Naive thymus-derived CD4-positive, alpha-beta T cell (primary cell): ENCODE results near the gene MCM9. TPM values are rescaled to one million over a fixed set of nuclear protein-coding genes. Genes with fewer than 3 reads are reported as not detected.

Experiments used
- ATAC-seq: fragments of 150-1000 bp; cut with Tn5 transposase; 2 replicates; pipeline ENCODE4 v1.10.0; 2021; ENCODE audit warnings: mild to moderate bottlenecking, moderate library complexity
- CTCF ChIA-PET: fragments of 350-600 bp; sonication (Branson Sonifier 250); formaldehyde crosslinking; loops from one replicate; lab custom pipeline; 2021; ENCODE audit warnings: antibody characterized with exemption; lab: Charles Lee
- POLR2A ChIA-PET: fragments of 350-600 bp; sonication (Branson Sonifier 250); formaldehyde crosslinking; loops from one replicate; lab custom pipeline; 2021; ENCODE audit warnings: antibody characterized with exemption, inconsistent platforms; lab: Charles Lee
- DNase-seq, 9 donors: peaks; one replicate each; pipeline versions ENCODE4 v3.0.0 to v3.0.0-alpha.2; 2020 to 2022; ENCODE audit warnings: mixed read lengths in 1 of 9
- H3K27ac ChIP-seq: one replicate; pipeline ENCODE4 v1.7.0; 2013; ENCODE audit warnings: mild to moderate bottlenecking, low read depth, low read length, moderate library complexity
- H3K27me3 ChIP-seq, 2 donors: one replicate each; pipeline ENCODE4 v1.7.0; 2013; ENCODE audit warnings: low read length in 2 of 2, mild to moderate bottlenecking in 2 of 2, moderate library complexity in 2 of 2; ENCODE audit not compliant: control insufficient read depth in 2 of 2, insufficient read depth in 2 of 2
- H3K36me3 ChIP-seq, 3 experiments: 1 replicate in 2 of 3; 2 replicates in 1 of 3; pipeline ENCODE4 v1.7.0; 2013; ENCODE audit warnings: low read length in 3 of 3, mild to moderate bottlenecking in 3 of 3, moderate library complexity in 1 of 3; ENCODE audit not compliant: insufficient read depth in 3 of 3, control insufficient read depth in 2 of 3
- H3K4me1 ChIP-seq, 2 donors: one replicate each; pipeline ENCODE4 v1.7.0; 2013; ENCODE audit warnings: low read length in 2 of 2, mild to moderate bottlenecking in 2 of 2, moderate library complexity in 1 of 2; ENCODE audit not compliant: control insufficient read depth in 2 of 2, insufficient read depth in 2 of 2
- H3K4me3 ChIP-seq: 2 replicates; pipeline ENCODE4 v1.7.0; 2013; ENCODE audit warnings: mild to moderate bottlenecking, low read length
- H3K9me3 ChIP-seq, 3 experiments: 1 replicate in 2 of 3; 2 replicates in 1 of 3; pipeline ENCODE4 v1.7.0; 2013; ENCODE audit warnings: low read length in 3 of 3; ENCODE audit not compliant: control insufficient read depth in 2 of 3
- H3K27ac Mint-ChIP-seq, 9 donors: one replicate each; pipeline ENCODE4 v1.8.0; 2020 to 2022; ENCODE audit warnings: mixed read lengths in 9 of 9, mild to moderate bottlenecking in 8 of 9, moderate library complexity in 5 of 9, inconsistent platforms in 2 of 9
- H3K27me3 Mint-ChIP-seq, 5 donors: one replicate each; pipeline ENCODE4 v1.8.0; 2021 to 2022; ENCODE audit warnings: mixed read lengths in 5 of 5, mild to moderate bottlenecking in 1 of 5
- H3K36me3 Mint-ChIP-seq, 5 donors: one replicate each; pipeline ENCODE4 v1.8.0; 2020 to 2022; ENCODE audit warnings: mixed read lengths in 5 of 5, mild to moderate bottlenecking in 3 of 5, inconsistent platforms in 1 of 5
- H3K4me1 Mint-ChIP-seq, 7 donors: one replicate each; pipeline ENCODE4 v1.8.0; 2020 to 2022; ENCODE audit warnings: mixed read lengths in 7 of 7, mild to moderate bottlenecking in 3 of 7, inconsistent platforms in 1 of 7
- H3K4me3 Mint-ChIP-seq, 10 donors: one replicate each; pipeline ENCODE4 v1.8.0; 2020 to 2022; ENCODE audit warnings: mild to moderate bottlenecking in 10 of 10, mixed read lengths in 10 of 10, moderate library complexity in 6 of 10, inconsistent platforms in 2 of 10
- H3K9me3 Mint-ChIP-seq, 11 donors: one replicate each; pipeline ENCODE4 v1.8.0; 2020 to 2022; ENCODE audit warnings: mixed read lengths in 11 of 11, mild to moderate bottlenecking in 4 of 11, inconsistent platforms in 1 of 11, moderate library complexity in 1 of 11
- intact Hi-C, 2 donors: fragments of 100-400 bp; cut with micrococcal nuclease; formaldehyde crosslinking; loops; one replicate each; pipeline ENCODE4 v1.15.1; 2023
- polyA plus RNA-seq, 2 donors: library from polyadenylated mRNA; unstranded; fragments of 300-500 nt; fragmentation: Illumina TruSeq; gene quantifications; one replicate each; pipeline ENCODE4 v1.2.3, GENCODE V29; 2021
- total RNA-seq, 6 experiments: library from RNA in 5 of 6; stranded (reverse) in 5 of 6; gene quantifications; 1 replicate in 5 of 6; 2 replicates in 1 of 6; pipeline ENCODE4 v1.2.3 and lab custom pipeline; 2021 to 2026

MCM9 gene
- total and polyA plus RNA-seq, 7 experiments from 2014 or later, result 12.1 to 33.7 (median 30.6) TPM

DNA sequence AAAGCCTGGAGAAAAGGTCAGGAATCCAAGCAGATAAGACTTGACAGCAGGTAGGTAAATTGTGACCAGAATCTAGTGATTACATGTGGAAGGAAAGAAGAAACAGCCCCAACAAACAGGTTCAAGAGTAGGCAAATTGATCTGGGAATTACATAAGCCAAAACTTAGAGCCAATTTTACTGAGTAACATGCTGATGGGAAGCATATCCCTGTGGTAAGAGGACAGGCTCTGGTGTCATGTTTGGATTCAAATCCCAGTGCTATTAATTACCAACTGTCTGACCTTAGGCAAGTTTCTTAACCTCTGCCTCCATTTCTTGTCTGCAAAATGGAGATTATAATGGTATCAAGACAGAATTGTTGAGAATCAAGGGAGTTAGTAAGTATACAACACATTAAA lies 20.4 kb downstream of the MCM9 start:
- Mint-ChIP-seq H3K27me3 (no peaks in the 10 kb centered on the region), H3K4me1 (peaks cover 0 to 21% (median 3%) of the 10 kb centered on the region in 7 donors), H3K27ac (peak overlapping the region in 4 of 9 donors; percentile 26 to 65 (median 48)), H3K4me3 (no peak overlapping the region), H3K36me3 (peaks cover 4 to 56% (median 31%) of the 10 kb centered on the region in 5 donors), H3K9me3 (no peaks in the 10 kb centered on the region)
- H3K4me3 ChIP-seq, result no peak overlapping the region
- H3K4me1 ChIP-seq, result no peaks in the 10 kb centered on the region
- DNase-seq, result no peak
- H3K9me3 ChIP-seq, result no peaks in the 10 kb centered on the region
- ChIA-PET POLR2A (interaction anchor here (0.7 to 1.0 kb wide), 2 partner anchors 11 to 18 kb away, joined by 3 read pairs; no protein-coding TSS in a partner anchor), CTCF (no interaction called here)
- ATAC-seq, result no peak
- no peaks in the 10 kb centered on the region for H3K27me3 ChIP-seq
- no peak overlapping the region for H3K27ac ChIP-seq
- H3K36me3 ChIP-seq, result peaks cover under 1 to 68% (median 18%) of the 10 kb centered on the region in 3 experiments
- intact Hi-C loops, result no loop called here

DNA sequence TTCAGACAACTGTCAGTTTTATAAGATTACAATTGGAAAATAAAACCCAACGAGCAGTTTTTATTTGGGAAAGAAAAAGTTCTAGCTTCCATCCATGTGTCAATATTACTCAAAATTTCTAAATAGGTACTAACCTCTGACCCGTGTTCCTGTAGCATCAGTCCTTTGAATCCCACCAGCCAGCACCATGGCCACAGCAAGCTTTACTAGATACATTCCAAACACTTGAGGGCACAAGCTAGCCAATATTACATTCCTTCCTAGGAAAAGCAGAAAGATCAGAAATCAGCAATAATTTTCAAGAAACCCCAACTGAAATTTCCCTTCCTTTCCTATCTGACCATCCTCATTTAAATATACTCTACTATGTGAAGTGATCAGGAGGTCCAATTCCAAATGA lies 21.8 kb downstream of the MCM9 start:
- Histone ChIP-seq H3K27me3 (no peaks in the 10 kb centered on the region), H3K36me3 (peaks cover 4 to 74% (median 25%) of the 10 kb centered on the region in 3 experiments), H3K4me3 (no peak overlapping the region), H3K27ac (no peak overlapping the region), H3K4me1 (no peaks in the 10 kb centered on the region), H3K9me3 (no peaks in the 10 kb centered on the region)
- H3K27me3 Mint-ChIP-seq, result no peaks in the 10 kb centered on the region
- H3K4me1 Mint-ChIP-seq, result peaks cover 0 to 25% (median 3%) of the 10 kb centered on the region in 7 donors
- CTCF ChIA-PET, result no interaction called here
- H3K9me3 Mint-ChIP-seq, result no peaks in the 10 kb centered on the region
- intact Hi-C loops, result no loop called here
- peaks cover 4 to 55% (median 33%) of the 10 kb centered on the region in 5 donors for H3K36me3 Mint-ChIP-seq
- H3K27ac Mint-ChIP-seq, result peak overlapping the region in 4 of 9 donors; percentile 17 to 67 (median 34)
- ATAC-seq, result no peak
- DNase-seq, result no peak
- POLR2A ChIA-PET, result interaction anchor here (0.5 kb wide), 1 partner anchor 69 kb away, joined by 3 read pairs; no protein-coding TSS in a partner anchor
- H3K4me3 Mint-ChIP-seq, result no peak overlapping the region

DNA sequence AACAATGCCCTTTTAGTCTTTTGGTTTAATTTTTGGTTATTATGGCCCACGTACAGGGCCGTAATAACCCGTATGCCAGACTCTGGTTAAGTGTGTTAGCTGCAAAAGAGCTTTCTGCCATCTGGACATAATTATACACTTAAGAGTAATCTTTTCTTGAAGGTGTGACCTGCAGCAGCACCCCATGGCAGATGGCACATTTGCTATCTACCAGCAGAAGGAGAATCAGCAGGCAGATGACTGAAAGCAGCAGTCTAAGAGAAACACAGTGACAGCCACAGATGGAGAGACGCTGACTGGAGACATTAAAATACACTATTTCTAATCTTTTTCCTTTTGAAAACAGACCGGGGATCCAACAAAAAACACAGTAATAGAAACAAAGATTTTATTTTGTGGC lies 22.3 kb downstream of the MCM9 start:
- H3K9me3 Mint-ChIP-seq, result no peaks in the 10 kb centered on the region
- ChIA-PET POLR2A (interaction anchor here (0.5 kb wide), 1 partner anchor 69 kb away, joined by 3 read pairs; no protein-coding TSS in a partner anchor), CTCF (no interaction called here)
- ATAC-seq, result no peak
- no peaks in the 10 kb centered on the region for H3K4me1 ChIP-seq
- H3K36me3 Mint-ChIP-seq, result peaks cover 4 to 57% (median 32%) of the 10 kb centered on the region in 5 donors
- peaks cover 4 to 77% (median 30%) of the 10 kb centered on the region in 3 experiments for H3K36me3 ChIP-seq
- intact Hi-C loops, result no loop called here
- H3K27ac ChIP-seq, result no peak overlapping the region
- H3K4me3 ChIP-seq, result no peak overlapping the region
- DNase-seq, result no peak
- H3K27me3 ChIP-seq, result no peaks in the 10 kb centered on the region
- no peak overlapping the region for H3K4me3 Mint-ChIP-seq
- H3K4me1 Mint-ChIP-seq, result peaks cover 0 to 30% (median 7%) of the 10 kb centered on the region in 7 donors
- no peaks in the 10 kb centered on the region for H3K27me3 Mint-ChIP-seq
- H3K27ac Mint-ChIP-seq, result peak overlapping the region in 5 of 9 donors; percentile 5 to 76 (median 48)
- no peaks in the 10 kb centered on the region for H3K9me3 ChIP-seq

DNA sequence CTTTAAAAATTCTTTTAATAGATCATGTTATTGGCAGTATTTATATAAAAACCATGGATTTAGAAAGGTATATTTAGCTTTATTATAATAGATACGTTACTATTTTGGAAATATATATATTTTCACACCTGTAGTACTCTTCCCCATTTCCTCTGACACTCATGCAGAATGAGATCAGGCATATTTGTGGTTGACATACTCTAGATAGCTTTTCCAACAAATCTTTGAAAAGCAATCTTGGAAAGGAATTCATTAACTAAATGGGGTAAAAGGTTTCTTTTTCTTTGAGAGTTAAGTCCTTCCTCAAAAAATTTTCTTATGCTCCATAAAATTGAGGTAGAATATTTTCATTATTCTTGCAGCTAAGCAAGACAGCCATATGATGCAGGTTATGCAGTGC lies 26.5 kb downstream of the MCM9 start:
- Histone ChIP-seq H3K27me3 (no peaks in the 10 kb centered on the region), H3K4me1 (no peaks in the 10 kb centered on the region), H3K9me3 (no peaks in the 10 kb centered on the region), H3K27ac (no peak overlapping the region), H3K36me3 (peaks cover 8 to 70% (median 27%) of the 10 kb centered on the region in 3 experiments), H3K4me3 (no peak overlapping the region)
- H3K9me3 Mint-ChIP-seq, result peaks cover 0 to 2% (median 0%) of the 10 kb centered on the region in 11 donors
- ChIA-PET POLR2A (interaction anchor here (0.8 to 1.5 kb wide), 2 partner anchors 9 to 14 kb away, joined by 3 to 5 read pairs; partner anchors contain the start of gene ASF1A), CTCF (no interaction called here)
- H3K4me1 Mint-ChIP-seq, result peaks cover 14 to 55% (median 36%) of the 10 kb centered on the region in 7 donors
- ATAC-seq (no peak), DNase-seq (no peak)
- peaks cover 3 to 68% (median 36%) of the 10 kb centered on the region in 5 donors for H3K36me3 Mint-ChIP-seq
- H3K27me3 Mint-ChIP-seq, result no peaks in the 10 kb centered on the region
- no peak overlapping the region for H3K27ac Mint-ChIP-seq
- no peak overlapping the region for H3K4me3 Mint-ChIP-seq
- intact Hi-C loops, result no loop called here

DNA sequence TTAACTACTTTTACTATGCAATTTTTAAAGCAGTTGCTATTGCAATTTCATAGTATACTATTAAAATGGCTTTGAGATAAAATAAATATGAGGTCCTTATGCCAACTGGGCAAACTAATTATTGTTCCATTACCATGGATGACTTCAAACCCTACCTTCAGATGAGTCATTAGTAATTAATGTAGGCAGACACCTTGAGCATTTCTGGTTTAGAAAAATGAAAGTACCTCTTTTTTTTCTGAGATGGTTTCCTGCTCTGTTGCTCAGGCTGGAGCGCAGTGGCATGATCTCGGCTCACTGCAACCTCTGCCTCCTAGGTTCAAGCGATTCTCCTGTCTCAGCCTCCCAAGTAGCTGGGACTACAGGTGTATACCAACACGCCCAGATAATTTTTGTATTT lies 29.1 kb downstream of the MCM9 start:
- Histone ChIP-seq H3K9me3 (no peaks in the 10 kb centered on the region), H3K27me3 (no peaks in the 10 kb centered on the region), H3K4me3 (no peak overlapping the region), H3K4me1 (peaks cover 13 to 16% of the 10 kb centered on the region in 2 donors), H3K27ac (no peak overlapping the region), H3K36me3 (peaks cover 11 to 51% (median 29%) of the 10 kb centered on the region in 3 experiments)
- Mint-ChIP-seq H3K4me3 (no peak overlapping the region), H3K27me3 (no peaks in the 10 kb centered on the region), H3K4me1 (peaks cover 20 to 78% (median 60%) of the 10 kb centered on the region in 7 donors), H3K36me3 (peaks cover 3 to 69% (median 39%) of the 10 kb centered on the region in 5 donors), H3K9me3 (peaks cover 0 to 2% (median 0%) of the 10 kb centered on the region in 11 donors), H3K27ac (peak overlapping the region; percentile 2 to 81 (median 46))
- ChIA-PET POLR2A (interaction anchor here (1.0 kb wide), 1 partner anchor 14 kb away, joined by 3 read pairs; no protein-coding TSS in a partner anchor), CTCF (no interaction called here)
- DNase-seq (no peak), ATAC-seq (no peak)
- intact Hi-C loops, result loop anchor here in 1 of 2 donors (2.0 kb wide), 1 partner anchor 15 kb away; no protein-coding TSS in a partner anchor

DNA sequence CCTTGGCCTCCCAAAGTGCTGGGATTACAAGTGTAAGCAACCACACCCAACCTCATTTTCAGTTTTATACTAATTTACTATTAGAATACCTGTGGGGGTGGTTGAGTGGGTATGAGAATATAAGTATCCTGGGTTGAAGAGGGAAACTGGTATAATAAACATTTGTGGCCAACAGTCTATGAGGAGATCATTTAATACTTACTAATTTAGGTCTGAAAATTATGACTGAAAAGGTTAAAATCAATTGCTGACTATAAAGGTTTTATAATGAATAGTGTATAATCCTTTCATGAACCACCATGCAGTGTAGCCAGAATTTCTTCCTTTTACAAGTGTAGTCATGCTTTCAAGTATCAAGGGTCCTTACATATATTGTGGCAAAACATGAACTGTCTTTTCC lies 29.9 kb downstream of the MCM9 start:
- H3K27me3 Mint-ChIP-seq, result no peaks in the 10 kb centered on the region
- CTCF ChIA-PET, result interaction anchor here (0.7 kb wide), 1 partner anchor 9 kb away, joined by 3 read pairs; no protein-coding TSS in a partner anchor
- H3K4me3 Mint-ChIP-seq, result no peak overlapping the region
- H3K9me3 ChIP-seq, result no peaks in the 10 kb centered on the region
- peaks cover 11 to 49% (median 25%) of the 10 kb centered on the region in 3 experiments for H3K36me3 ChIP-seq
- intact Hi-C loops, result no loop called here
- H3K36me3 Mint-ChIP-seq, result peaks cover 3 to 62% (median 38%) of the 10 kb centered on the region in 5 donors
- H3K4me3 ChIP-seq, result no peak overlapping the region
- H3K4me1 ChIP-seq, result peaks cover 21 to 24% of the 10 kb centered on the region in 2 donors
- H3K4me1 Mint-ChIP-seq, result peaks cover 28 to 79% (median 68%) of the 10 kb centered on the region in 7 donors
- peaks cover 0 to 2% (median 0%) of the 10 kb centered on the region in 11 donors for H3K9me3 Mint-ChIP-seq
- no peak overlapping the region for H3K27ac ChIP-seq
- peak overlapping the region in 3 of 9 donors; percentile 25 to 81 (median 58) for H3K27ac Mint-ChIP-seq
- ATAC-seq (no peak), DNase-seq (no peak)
- POLR2A ChIA-PET, result interaction anchor here (1.0 kb wide), 1 partner anchor 14 kb away, joined by 3 read pairs; no protein-coding TSS in a partner anchor
- no peaks in the 10 kb centered on the region for H3K27me3 ChIP-seq
